Measurements from ENCODE around the gene KRTAP3-3. TPM values are rescaled to one million over a fixed set of nuclear protein-coding genes. Genes with fewer than 3 reads are reported as not detected.

The KRTAP3-3 gene
- total and polyA plus RNA-seq, 2 experiments from 2014 or later, result not detected

DNA sequence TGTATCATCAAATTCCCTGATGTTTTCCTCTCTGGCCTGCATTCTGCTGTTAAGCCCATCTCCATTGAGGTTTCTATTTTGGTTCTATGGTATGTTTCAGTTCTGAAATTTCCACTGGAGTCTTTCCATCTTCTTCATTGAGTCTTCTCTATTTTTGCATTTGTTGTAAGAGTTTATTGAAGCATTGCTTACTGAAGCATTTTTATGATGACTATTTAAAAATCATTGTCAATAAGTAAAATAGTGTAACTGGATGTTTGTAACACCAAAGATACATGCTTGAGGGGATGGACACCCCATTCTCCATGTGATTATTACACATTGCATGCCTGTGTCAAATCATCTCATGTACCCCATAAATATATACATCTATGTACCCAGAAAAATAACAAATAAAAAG is 18.4 kb downstream of the KRTAP3-3 start:
- Histone ChIP-seq H3K9me3 (ENCODE audit: low read depth) (no peaks in the 10 kb centered on the region), H3K9me2 (replicated peaks; ENCODE audit: insufficient read depth) (no peaks in the 10 kb centered on the region), H3K27me3 (no peaks in the 10 kb centered on the region), H2AFZ (no peak overlapping the region), H3K27ac (no peak overlapping the region), H3K4me1 (ENCODE audit: insufficient read depth) (peaks cover 5% of the 10 kb centered on the region), H3K79me2 (no peaks in the 10 kb centered on the region), H3K4me3 (no peak overlapping the region), H3K4me2 (no peak overlapping the region), H3K36me3 (replicated peaks; ENCODE audit: insufficient read depth, low read depth) (no peaks in the 10 kb centered on the region), H4K20me1 (ENCODE audit: insufficient read depth, poor library complexity, severe bottlenecking) (no peaks in the 10 kb centered on the region)
- TF ChIP-seq EZH2phosphoT487 (IDR thresholded peaks at IDR 0.05; ENCODE audit: low read depth, severe bottlenecking, unreplicated experiment), result no peak
- no peak for DNase-seq (ENCODE audit: low spot score)

DNA sequence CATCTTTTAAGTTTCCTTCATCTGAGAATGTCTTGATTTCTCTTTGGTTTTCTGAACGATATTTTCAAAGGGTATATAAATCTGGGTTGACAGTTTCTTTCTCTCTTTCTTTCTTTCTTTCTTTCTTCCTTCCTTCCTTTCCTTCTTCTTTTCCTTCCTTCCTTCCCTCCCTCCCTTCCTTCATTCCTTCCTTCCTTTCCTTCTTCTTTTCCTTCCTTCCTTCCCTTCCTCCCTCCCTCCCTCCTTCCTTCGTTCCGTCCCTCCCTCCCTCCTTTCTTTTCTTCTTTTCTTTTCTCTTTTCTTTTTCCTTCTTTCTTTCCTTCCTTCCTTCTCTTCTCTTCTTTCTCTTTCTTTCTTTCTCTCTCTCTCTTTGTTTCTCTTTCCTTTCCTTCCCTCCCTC is 19.6 kb downstream of the KRTAP3-3 start:
- no peak overlapping the region for H2AFZ ChIP-seq
- no peak overlapping the region for H3K4me3 ChIP-seq
- no peaks in the 10 kb centered on the region for H3K79me2 ChIP-seq
- no peaks in the 10 kb centered on the region for H3K9me3 ChIP-seq (ENCODE audit: low read depth)
- 100% methylated on average over 1 of the region's 3 CpGs for WGBS (ENCODE audit: low lambda C conversion rate, missing lambda C conversion rate)
- H3K27ac ChIP-seq, result no peak overlapping the region
- DNase-seq (ENCODE audit: low spot score), result no peak
- TF ChIP-seq, protein P1, sequence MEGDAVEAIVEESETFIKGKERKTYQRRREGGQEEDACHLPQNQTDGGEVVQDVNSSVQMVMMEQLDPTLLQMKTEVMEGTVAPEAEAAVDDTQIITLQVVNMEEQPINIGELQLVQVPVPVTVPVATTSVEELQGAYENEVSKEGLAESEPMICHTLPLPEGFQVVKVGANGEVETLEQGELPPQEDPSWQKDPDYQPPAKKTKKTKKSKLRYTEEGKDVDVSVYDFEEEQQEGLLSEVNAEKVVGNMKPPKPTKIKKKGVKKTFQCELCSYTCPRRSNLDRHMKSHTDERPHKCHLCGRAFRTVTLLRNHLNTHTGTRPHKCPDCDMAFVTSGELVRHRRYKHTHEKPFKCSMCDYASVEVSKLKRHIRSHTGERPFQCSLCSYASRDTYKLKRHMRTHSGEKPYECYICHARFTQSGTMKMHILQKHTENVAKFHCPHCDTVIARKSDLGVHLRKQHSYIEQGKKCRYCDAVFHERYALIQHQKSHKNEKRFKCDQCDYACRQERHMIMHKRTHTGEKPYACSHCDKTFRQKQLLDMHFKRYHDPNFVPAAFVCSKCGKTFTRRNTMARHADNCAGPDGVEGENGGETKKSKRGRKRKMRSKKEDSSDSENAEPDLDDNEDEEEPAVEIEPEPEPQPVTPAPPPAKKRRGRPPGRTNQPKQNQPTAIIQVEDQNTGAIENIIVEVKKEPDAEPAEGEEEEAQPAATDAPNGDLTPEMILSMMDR (IDR thresholded peaks at IDR 0.05; ENCODE audit: poor library complexity), result no peak
- TF ChIP-seq EZH2phosphoT487 (IDR thresholded peaks at IDR 0.05; ENCODE audit: low read depth, severe bottlenecking, unreplicated experiment), result no peak
- TF ChIP-seq EZH2 (IDR thresholded peaks at IDR 0.05; ENCODE audit: borderline replicate concordance), result no peak
- H3K4me1 ChIP-seq (ENCODE audit: insufficient read depth), result no peaks in the 10 kb centered on the region
- no peaks in the 10 kb centered on the region for H3K36me3 ChIP-seq (replicated peaks; ENCODE audit: insufficient read depth, low read depth)
- H3K9me2 ChIP-seq (replicated peaks; ENCODE audit: insufficient read depth), result no peaks in the 10 kb centered on the region
- no peak overlapping the region for H3K4me2 ChIP-seq
- no peaks in the 10 kb centered on the region for H3K27me3 ChIP-seq
- H4K20me1 ChIP-seq (ENCODE audit: insufficient read depth, poor library complexity, severe bottlenecking), result no peaks in the 10 kb centered on the region

DNA sequence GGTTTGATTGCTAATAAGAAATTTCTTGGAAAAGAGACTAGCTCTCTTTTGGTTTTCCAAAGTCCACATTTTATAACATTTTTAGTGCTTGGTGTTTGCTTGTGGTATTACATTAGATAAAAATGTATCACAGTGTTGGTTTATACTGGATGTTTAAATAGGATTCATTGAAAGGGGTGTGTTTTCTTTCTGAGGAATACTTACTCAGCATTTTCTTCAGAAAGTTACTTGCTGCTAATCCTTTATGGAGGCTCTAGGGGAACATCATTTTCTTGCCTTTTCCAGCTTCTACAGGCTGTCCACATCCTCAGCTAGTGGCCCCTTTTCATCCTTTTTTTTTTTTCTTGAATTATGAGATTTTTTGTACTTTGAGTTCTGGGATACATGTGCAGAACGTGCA is 26.4 kb downstream of the KRTAP3-3 start:
- H3K9me3 ChIP-seq (ENCODE audit: low read depth), result no peaks in the 10 kb centered on the region
- no peaks in the 10 kb centered on the region for H3K4me1 ChIP-seq (ENCODE audit: insufficient read depth)
- 82% methylated on average over 1 of the region's 1 CpG for WGBS (ENCODE audit: low lambda C conversion rate, missing lambda C conversion rate)
- no peaks in the 10 kb centered on the region for H3K36me3 ChIP-seq (replicated peaks; ENCODE audit: insufficient read depth, low read depth)
- no peak overlapping the region for H3K27ac ChIP-seq
- DNase-seq (ENCODE audit: low spot score), result no peak
- no peak overlapping the region for H2AFZ ChIP-seq
- H3K4me2 ChIP-seq, result no peak overlapping the region
- H3K79me2 ChIP-seq, result no peaks in the 10 kb centered on the region
- no peaks in the 10 kb centered on the region for H3K9me2 ChIP-seq (replicated peaks; ENCODE audit: insufficient read depth)
- no peaks in the 10 kb centered on the region for H3K27me3 ChIP-seq
- H4K20me1 ChIP-seq (ENCODE audit: insufficient read depth, poor library complexity, severe bottlenecking), result no peaks in the 10 kb centered on the region
- TF ChIP-seq, protein P1 (IDR thresholded peaks at IDR 0.05; ENCODE audit: poor library complexity), result no peak
- TF ChIP-seq EZH2phosphoT487 (IDR thresholded peaks at IDR 0.05; ENCODE audit: low read depth, severe bottlenecking, unreplicated experiment) (no peak), EZH2 (IDR thresholded peaks at IDR 0.05; ENCODE audit: borderline replicate concordance) (no peak)
- no peak overlapping the region for H3K4me3 ChIP-seq

DNA sequence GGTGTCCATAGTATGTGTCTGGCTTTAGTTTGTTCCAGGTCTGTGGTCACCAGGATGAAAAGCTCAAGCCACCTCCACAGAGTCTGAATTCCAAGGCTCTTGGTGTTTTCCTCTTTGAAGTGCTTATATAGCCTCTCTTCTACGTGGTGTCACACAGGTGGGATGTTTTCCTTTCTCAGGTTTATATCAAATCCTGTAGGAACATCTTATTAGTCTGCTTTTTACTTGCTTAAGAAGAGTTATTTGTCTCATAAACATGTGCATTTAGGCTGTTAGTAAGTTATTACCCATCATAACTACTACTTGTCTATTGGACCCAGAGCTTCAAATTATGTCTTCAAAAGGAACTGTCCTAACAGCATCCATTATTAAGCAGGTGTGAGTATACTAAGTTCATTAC is 27.1 kb downstream of the KRTAP3-3 start, which contains the start of gene KRT39:
Gene KRT39, minus strand, starts transcription at position 101 of the 400 bp plus-strand sequence. Its CDS starts 92 bp downstream, at position 9.
- 52% methylated on average over 1 of the region's 1 CpG for WGBS (ENCODE audit: low lambda C conversion rate, missing lambda C conversion rate)
- no peak within 1 kb of the TSS for H3K27ac ChIP-seq
- no peaks in the 10 kb centered on the region for H3K9me2 ChIP-seq (replicated peaks; ENCODE audit: insufficient read depth)
- no peak for DNase-seq (ENCODE audit: low spot score)
- no peaks in the 10 kb centered on the region for H3K4me1 ChIP-seq (ENCODE audit: insufficient read depth)
- H3K9me3 ChIP-seq (ENCODE audit: low read depth), result no peaks in the 10 kb centered on the region
- H3K4me3 ChIP-seq, result no peak within 1 kb of the TSS
- no peaks in the 10 kb centered on the region for H4K20me1 ChIP-seq (ENCODE audit: insufficient read depth, poor library complexity, severe bottlenecking)
- no peaks in the 10 kb centered on the region for H3K36me3 ChIP-seq (replicated peaks; ENCODE audit: insufficient read depth, low read depth)
- no peaks in the 10 kb centered on the region for H3K27me3 ChIP-seq
- H3K79me2 ChIP-seq, result no peaks in the 10 kb centered on the region
- no peak within 1 kb of the TSS for H2AFZ ChIP-seq
- TF ChIP-seq EZH2phosphoT487 (IDR thresholded peaks at IDR 0.05; ENCODE audit: low read depth, severe bottlenecking, unreplicated experiment), result no peak
- TF ChIP-seq, protein P1 (IDR thresholded peaks at IDR 0.05; ENCODE audit: poor library complexity), result no peak
- TF ChIP-seq EZH2 (IDR thresholded peaks at IDR 0.05; ENCODE audit: borderline replicate concordance), result no peak
- H3K4me2 ChIP-seq, result no peak within 1 kb of the TSS
